Mesodermal cell (in vitro differentiated cells): ENCODE results near the gene SLX1A. TPM values are rescaled to one million over a fixed set of nuclear protein-coding genes. Genes with fewer than 3 reads are reported as not detected.
"Not testable (repeated sequence)": the region's sequence is repeated elsewhere in the genome, so short reads cannot be mapped to it uniquely, and the experiment has no call there.

Source experiments
- H3K27ac ChIP-seq: 2 replicates; pipeline ENCODE4 v1.7.0; 2013; ENCODE audit warnings: mild to moderate bottlenecking, low read depth, low read length, moderate library complexity; ENCODE audit not compliant: severe bottlenecking
- H3K36me3 ChIP-seq: 2 replicates; pipeline ENCODE4 v1.7.1; 2013; ENCODE audit warnings: mild to moderate bottlenecking, low read length, moderate library complexity; ENCODE audit not compliant: control insufficient read depth, insufficient read depth
- H3K4me1 ChIP-seq: one replicate; pipeline ENCODE4 v1.7.1; 2013; ENCODE audit warnings: mild to moderate bottlenecking, low read length; ENCODE audit not compliant: insufficient read depth, control insufficient read depth, poor library complexity, severe bottlenecking
- H3K4me3 ChIP-seq: 2 replicates; pipeline ENCODE4 v1.7.0; 2013; ENCODE audit warnings: low read length, control low read depth, mild to moderate bottlenecking; ENCODE audit not compliant: insufficient read depth, poor library complexity, severe bottlenecking; ENCODE audit errors: extremely low read depth
- H3K9me3 ChIP-seq: 2 replicates; pipeline ENCODE4 v1.7.1; 2013; ENCODE audit warnings: mild to moderate bottlenecking, low read length, moderate library complexity; ENCODE audit not compliant: control insufficient read depth
- WGBS, 2 experiments: methylation state at CpG; one replicate each; pipeline ENCODE4 v1.1.5; 2013; ENCODE audit warnings: missing lambda C conversion rate in 2 of 2; ENCODE audit not compliant: insufficient coverage in 2 of 2; 5-methylcytosine and 5-hydroxymethylcytosine counted together
- polyA plus RNA-seq, 2 experiments: library from polyadenylated mRNA; stranded (reverse); fragments of 50-300 nt; gene quantifications; one replicate each; pipeline ENCODE4 v1.2.3, GENCODE V29; 2013

The SLX1A gene
- 7.2 TPM for polyA plus RNA-seq (2013, experiment 1 of 2)
- 6.2 TPM for polyA plus RNA-seq (2013, experiment 2 of 2)

DNA sequence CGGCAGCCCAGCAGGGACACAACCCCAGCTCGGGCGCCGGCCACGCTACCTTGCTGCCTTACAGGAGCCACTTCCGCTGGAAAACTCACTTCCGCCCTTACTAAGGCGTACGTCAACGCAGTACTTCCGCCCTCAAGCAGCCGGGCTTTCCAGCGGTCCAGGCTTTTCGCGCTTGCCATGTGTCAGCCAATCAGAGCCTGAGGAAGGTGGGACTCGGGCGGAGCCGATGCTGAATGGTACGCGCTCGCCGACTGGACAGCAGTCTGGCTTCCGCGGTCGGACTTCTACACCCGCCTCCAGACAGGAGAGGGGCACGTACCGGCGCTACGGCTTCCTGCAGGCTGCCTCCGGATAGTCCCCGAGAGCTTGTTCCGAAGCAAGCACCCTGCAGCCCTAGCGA, at the start of gene SLX1A, which contains the start of gene BOLA2B:
Gene SLX1A (plus strand): TSS at position 261 of the 400 bp plus-strand sequence. CDS start 210 bp downstream, outside the sequence.
Gene BOLA2B (minus strand): TSS at position 52 of the 400 bp plus-strand sequence. CDS start 71 bp downstream, outside the sequence.
- not testable (repeated sequence) for H3K9me3 ChIP-seq

DNA sequence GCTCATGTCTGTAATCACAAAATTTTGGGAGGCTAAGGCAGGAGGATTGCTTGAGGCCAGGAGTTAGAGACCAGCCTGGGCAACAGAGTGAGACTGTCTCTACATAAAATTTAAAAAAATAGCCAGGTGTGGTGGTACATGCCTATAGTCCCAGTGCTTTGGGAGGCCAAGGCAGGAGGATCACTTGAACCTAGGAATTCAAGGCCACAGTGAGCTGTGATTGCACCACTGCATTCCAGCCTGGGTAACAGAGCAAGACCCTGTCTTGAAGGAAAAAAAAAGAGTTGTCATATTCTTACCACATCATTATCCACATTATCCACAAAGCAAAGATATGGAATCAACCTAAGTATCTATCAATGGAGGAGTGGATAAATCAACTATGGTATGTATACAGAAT, 49.7 kb upstream of the SLX1A start:
- Histone ChIP-seq H3K4me1 (no peaks in the 10 kb centered on the region), H3K36me3 (no peaks in the 10 kb centered on the region), H3K4me3 (no peak overlapping the region), H3K9me3 (peaks cover 5% of the 10 kb centered on the region), H3K27ac (no peak overlapping the region)

More for the DNA sequence above, at the start of gene SLX1A, which contains the start of gene BOLA2B:
- H3K27ac ChIP-seq, H3K36me3 ChIP-seq, H3K4me1 ChIP-seq: not testable (repeated sequence)
- WGBS, 2 experiments: no CpG with 5 or more reads among the region's 34 CpGs
- peak within 1 kb of the TSS; percentile 32 for H3K4me3 ChIP-seq

DNA sequence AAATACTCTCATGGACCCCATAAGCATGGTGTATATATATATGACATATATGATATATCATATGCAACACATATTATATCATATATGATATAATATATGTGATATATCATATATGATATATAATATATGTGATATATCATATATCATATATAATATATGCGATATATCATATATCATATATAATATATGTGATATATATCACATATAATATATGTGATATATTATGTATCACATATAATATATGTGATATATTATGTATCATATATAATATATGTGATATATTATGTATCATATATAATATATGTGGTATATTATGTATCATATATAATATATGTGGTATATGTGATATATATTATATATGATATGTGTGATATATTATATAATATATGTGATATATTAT, 48.8 kb upstream of the SLX1A start:
- Histone ChIP-seq H3K4me1 (no peaks in the 10 kb centered on the region), H3K9me3 (peaks cover 7% of the 10 kb centered on the region), H3K27ac (no peak overlapping the region), H3K4me3 (no peak overlapping the region), H3K36me3 (no peaks in the 10 kb centered on the region)
- WGBS, 2 experiments: no CpG with 5 or more reads among the region's 1 CpG

DNA sequence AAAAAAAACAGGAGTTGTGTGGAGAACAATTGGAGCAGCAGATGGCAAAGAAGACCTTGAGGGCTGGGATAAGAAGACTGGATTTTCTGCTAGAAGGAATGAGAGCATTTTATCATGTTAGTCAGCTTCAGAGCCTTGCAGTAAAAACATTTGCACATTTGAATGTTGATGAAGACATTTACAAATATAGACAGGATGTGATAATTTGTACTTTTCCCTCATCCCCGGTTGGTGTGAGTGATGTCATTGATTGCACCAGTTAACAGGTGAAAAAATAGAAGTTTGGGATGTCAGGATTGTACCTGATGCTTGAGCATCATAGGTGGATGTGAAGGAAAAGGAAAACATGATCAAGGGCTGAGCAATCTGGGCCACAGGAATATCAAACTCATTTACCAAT, 48.0 kb upstream of the SLX1A start:
- Histone ChIP-seq H3K4me3 (no peak overlapping the region), H3K27ac (no peak overlapping the region)
- WGBS, 2 experiments: 83 to 88% methylated on average over 1 of the region's 1 CpG

DNA sequence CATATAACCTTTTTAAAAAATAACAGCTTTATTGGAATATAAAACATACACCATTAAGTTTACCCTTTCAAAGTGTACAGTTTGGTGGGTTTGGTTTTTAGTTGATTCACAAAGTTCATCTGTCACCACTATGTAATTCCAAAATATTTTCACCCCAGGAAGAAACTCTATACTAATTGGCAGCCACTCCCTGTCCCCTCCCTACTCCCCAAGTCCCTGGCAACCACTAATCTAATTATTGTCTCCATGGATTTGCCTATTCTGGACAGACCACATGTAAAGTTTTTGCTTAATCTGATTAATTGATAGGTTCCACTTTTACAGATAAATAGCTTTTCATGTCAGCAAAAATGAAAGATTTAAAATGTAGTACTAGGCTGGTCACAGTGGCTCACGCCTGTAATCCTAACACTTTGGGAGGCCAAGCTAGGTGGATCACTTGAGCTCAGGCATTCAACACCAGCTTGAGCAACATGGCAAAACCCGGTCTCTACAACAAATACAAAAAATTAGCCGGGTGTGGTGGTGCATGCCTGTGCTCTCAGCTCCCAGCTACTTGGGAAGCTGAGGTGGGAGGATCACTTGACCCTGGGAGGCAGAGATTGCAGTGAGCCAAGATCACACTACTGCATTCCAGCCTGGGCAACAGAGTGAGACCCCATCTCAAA, 45.7 kb upstream of the SLX1A start:
- no peak overlapping the region for H3K27ac ChIP-seq
- no peaks in the 10 kb centered on the region for H3K36me3 ChIP-seq
- whole genome bisulfite sequencing, 2 experiments: 80 to 84% methylated on average over 1 to 2 of the region's 3 CpGs
- H3K4me1 ChIP-seq: no peaks in the 10 kb centered on the region
- H3K4me3 ChIP-seq: no peak overlapping the region
- peaks cover 13% of the 10 kb centered on the region for H3K9me3 ChIP-seq

More for the DNA sequence above, 48.0 kb upstream of the SLX1A start:
- Histone ChIP-seq H3K36me3 (no peaks in the 10 kb centered on the region), H3K4me1 (no peaks in the 10 kb centered on the region), H3K9me3 (peaks cover 13% of the 10 kb centered on the region)

DNA sequence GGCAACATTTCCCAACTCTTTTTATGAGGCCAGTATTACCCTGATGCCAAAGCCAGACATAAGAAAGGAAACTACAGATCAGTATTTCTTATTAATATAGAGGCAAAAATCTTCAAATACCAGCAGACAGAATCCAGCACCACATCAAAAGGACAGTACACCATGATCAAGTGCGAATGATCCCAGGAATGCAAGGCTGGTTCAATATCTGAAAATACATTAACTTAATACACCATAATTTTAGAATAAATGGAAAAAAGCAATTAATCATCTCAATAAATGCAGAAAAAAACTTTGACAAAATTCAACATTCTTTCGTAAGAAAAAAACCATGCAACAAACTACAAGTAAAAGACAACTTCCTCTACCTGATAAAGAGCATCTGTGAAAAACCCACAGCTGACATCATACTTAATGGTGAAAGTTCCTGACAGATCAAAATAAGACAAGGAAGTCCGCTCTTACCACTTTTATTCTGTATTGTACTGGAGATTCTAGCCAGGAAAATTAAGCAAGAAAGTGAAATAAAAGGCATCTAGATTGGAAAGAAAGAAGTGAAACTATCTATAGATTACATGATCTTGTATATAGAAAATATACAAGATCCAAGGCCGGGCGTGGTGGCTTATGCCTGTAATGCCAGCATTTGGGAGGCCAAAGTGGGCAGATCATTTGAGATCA, 44.3 kb upstream of the SLX1A start:
- Histone ChIP-seq H3K4me1 (no peaks in the 10 kb centered on the region), H3K4me3 (no peak overlapping the region), H3K27ac (no peak overlapping the region), H3K9me3 (peaks cover 13% of the 10 kb centered on the region), H3K36me3 (no peaks in the 10 kb centered on the region)
- 86 to 100% methylated on average over 2 of the region's 5 CpGs for WGBS, 2 experiments

DNA sequence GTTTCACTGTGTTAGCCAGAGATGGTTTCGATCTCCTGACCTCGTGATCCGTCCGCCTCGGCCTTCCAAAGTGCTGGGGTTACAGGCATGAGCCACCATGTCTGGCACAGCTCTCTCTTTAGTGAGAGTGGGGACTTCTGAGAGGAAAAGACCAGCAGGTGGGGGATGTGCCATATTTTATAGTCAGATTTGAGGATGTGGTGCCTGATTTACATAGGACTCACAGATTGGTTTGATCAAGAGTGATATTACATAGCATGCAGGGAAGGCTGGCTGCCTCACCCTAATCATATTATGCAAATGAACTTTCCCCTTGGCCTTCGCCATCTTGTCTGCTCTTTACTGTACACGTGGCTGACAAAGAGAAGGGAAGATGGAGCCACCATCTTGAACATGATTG, 42.6 kb upstream of the SLX1A start:
- no peak overlapping the region for H3K4me3 ChIP-seq
- peaks cover 13% of the 10 kb centered on the region for H3K9me3 ChIP-seq
- 84 to 93% methylated on average over 5 to 7 of the region's 7 CpGs for WGBS, 2 experiments
- no peaks in the 10 kb centered on the region for H3K4me1 ChIP-seq
- H3K27ac ChIP-seq: no peak overlapping the region
- no peaks in the 10 kb centered on the region for H3K36me3 ChIP-seq

DNA sequence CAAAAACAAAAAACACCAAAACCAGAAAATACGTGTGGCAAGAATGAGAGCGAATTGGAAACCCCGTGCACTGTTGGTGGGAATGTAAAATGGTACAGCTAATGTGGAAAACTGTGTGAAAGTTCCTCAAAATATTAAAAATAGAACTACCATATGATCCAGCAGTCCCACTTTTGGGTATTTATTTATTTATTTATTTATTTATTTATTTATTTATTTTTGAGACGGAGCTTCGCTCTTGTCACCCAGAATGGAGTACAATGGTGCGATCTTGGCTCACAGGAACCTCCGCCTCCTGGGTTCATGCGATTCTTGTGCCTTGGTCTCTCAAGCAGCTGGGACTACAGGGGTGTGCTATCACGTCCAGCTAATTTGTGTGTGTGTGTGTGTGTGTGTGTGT, 41.2 kb upstream of the SLX1A start:
- peaks cover 13% of the 10 kb centered on the region for H3K9me3 ChIP-seq
- no peak overlapping the region for H3K27ac ChIP-seq
- H3K36me3 ChIP-seq: no peaks in the 10 kb centered on the region
- 96 to 100% methylated on average over 2 to 5 of the region's 9 CpGs for WGBS, 2 experiments
- H3K4me3 ChIP-seq: no peak overlapping the region
- H3K4me1 ChIP-seq: no peaks in the 10 kb centered on the region

DNA sequence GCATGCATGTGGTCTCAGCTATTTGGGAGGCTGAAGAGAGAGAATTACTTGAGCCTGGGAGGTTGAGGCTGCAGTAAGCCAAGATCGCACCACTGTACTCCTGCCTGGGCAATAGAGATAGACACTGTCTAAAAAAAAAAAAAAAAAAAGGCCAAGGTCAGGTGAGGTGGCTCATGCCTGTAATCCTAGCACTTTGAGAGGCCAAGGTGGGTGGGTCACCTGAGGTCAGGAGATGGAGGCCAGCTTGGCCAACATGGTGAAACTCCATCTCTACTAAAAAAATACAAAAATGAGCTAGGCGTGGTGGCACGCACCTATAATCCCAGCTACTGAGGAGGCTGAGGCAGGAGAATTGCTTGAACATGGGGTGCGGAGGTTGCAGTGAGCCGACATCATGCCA, 38.5 kb upstream of the SLX1A start:
- H3K27ac ChIP-seq: no peak overlapping the region
- peaks cover 3% of the 10 kb centered on the region for H3K9me3 ChIP-seq
- WGBS, 2 experiments: 96 to 100% methylated on average over 2 to 4 of the region's 5 CpGs
- H3K4me1 ChIP-seq: no peaks in the 10 kb centered on the region
- H3K4me3 ChIP-seq: no peak overlapping the region
- no peaks in the 10 kb centered on the region for H3K36me3 ChIP-seq

DNA sequence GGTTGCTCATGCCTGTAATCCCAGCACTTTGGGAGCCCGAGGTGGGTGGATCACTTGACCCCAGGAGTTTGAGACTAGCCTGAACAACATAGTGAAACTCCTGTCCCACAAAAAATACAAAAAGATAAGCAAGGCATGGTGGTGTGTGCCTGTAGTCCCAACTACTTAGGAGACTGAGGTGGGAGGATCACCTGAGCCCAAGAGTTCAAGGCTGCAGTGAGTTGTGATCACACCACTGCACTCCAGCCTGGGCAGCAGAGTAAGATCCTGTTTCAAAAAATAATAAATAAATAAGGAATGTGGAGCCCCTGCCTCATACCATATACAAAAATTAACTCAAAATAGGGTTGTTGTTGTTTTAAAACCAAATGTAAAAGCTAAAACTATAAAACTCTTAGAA, 36.5 kb upstream of the SLX1A start:
- 60 to 90% methylated on average over 1 of the region's 1 CpG for WGBS, 2 experiments

DNA sequence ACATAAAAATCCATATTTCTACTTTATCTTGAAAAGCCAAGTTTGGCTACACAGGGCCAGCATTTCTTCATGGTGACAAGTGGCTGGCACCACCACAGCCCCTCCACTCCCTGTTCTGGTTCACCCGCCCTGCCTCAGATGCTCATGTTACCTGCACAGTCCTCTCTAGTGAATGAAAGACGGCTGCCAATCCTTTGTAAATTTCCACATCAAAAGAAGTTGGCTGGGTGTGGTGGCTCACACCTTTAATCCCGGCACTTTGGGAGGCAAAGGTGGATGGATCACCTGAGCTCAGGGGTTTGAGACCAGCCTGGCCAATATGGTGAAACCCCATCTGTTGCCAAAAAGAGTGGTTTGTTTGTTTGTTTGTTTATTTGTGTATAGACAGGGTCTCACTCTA, 30.1 kb upstream of the SLX1A start:
- Histone ChIP-seq H3K4me1 (no peaks in the 10 kb centered on the region), H3K9me3 (no peaks in the 10 kb centered on the region)
- WGBS, 2 experiments: 64 to 77% methylated on average over 2 of the region's 3 CpGs

More for the DNA sequence above, 36.5 kb upstream of the SLX1A start:
- Histone ChIP-seq H3K36me3 (no peaks in the 10 kb centered on the region), H3K4me1 (no peaks in the 10 kb centered on the region), H3K27ac (no peak overlapping the region), H3K9me3 (no peaks in the 10 kb centered on the region), H3K4me3 (no peak overlapping the region)

More for the DNA sequence above, 30.1 kb upstream of the SLX1A start:
- Histone ChIP-seq H3K4me3 (no peak overlapping the region), H3K36me3 (no peaks in the 10 kb centered on the region), H3K27ac (no peak overlapping the region)
